H1 (cell line): ENCODE results near the gene BPHL. TPM values are rescaled to one million over a fixed set of nuclear protein-coding genes. Genes with fewer than 3 reads are reported as not detected.

Source experiments
- TEAD4 ChIP-seq: IDR thresholded peaks from 2 replicates; pipeline ENCODE4 v1.6.1; 2012; ENCODE audit warnings: low read depth, low read length, inconsistent platforms, mixed read lengths
- polyA plus RNA-seq, 7 experiments: library from polyadenylated mRNA; depleted of rRNA in 3 of 7; stranded (reverse) in 5 of 7; unstranded in 2 of 7; fragments of >200 nt in 5 of 7; fragments of 200-250 nt in 2 of 7; gene quantifications; 1 replicate in 5 of 7; 2 replicates in 1 of 7; 4 replicates in 1 of 7; pipeline versions ENCODE4 v1.2.1 to v1.2.3, GENCODE V29; 2011 to 2013; ENCODE audit warnings: missing spikeins in 2 of 7, mixed read lengths in 2 of 7
- total RNA-seq: library from RNA; stranded (reverse); fragmentation: NEBNext Ultra II Directional; extraction: Animal tissue kit (Norgen Biotek cat#: 25700); gene quantifications from 2 replicates; pipeline ENCODE4 v1.2.1, GENCODE V29; 2021
- TF ChIP-seq, protein P1 (sequence below), 3 experiments: IDR thresholded peaks; 1 replicate in 2 of 3; 2 replicates in 1 of 3; pipeline versions ENCODE4 v1.5.1 to v1.6.1; 2011; ENCODE audit warnings: low read length in 3 of 3, mild to moderate bottlenecking in 3 of 3, inconsistent platforms in 2 of 3, low read depth in 1 of 3, moderate library complexity in 1 of 3; ENCODE audit not compliant: insufficient read depth in 1 of 3; ENCODE audit errors: control extremely low read depth in 1 of 3

Gene BPHL
- total and polyA plus RNA-seq, 2 of the 8 experiments (the other 6 are each of a cell fraction or from before 2014, with no cell fraction given) = 24.4 to 36.4 TPM

DNA sequence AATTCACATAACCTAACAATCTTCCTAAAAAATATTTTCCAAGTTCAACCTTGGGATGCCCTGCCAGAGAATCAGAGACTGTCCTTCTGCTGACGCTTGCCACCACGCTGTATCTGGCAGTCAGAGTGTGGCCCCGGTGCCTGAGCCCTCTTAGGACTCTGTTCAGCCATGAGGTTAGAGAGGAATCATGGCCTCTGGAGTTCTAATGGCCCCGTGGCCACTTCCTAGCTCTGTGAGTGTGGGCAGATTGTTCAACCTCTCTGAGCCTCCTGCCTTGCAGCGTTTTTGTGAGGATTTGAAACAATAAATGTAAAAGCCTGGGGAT, 2.2 kb downstream of the BPHL start (continued):
- TF ChIP-seq, protein P1, sequence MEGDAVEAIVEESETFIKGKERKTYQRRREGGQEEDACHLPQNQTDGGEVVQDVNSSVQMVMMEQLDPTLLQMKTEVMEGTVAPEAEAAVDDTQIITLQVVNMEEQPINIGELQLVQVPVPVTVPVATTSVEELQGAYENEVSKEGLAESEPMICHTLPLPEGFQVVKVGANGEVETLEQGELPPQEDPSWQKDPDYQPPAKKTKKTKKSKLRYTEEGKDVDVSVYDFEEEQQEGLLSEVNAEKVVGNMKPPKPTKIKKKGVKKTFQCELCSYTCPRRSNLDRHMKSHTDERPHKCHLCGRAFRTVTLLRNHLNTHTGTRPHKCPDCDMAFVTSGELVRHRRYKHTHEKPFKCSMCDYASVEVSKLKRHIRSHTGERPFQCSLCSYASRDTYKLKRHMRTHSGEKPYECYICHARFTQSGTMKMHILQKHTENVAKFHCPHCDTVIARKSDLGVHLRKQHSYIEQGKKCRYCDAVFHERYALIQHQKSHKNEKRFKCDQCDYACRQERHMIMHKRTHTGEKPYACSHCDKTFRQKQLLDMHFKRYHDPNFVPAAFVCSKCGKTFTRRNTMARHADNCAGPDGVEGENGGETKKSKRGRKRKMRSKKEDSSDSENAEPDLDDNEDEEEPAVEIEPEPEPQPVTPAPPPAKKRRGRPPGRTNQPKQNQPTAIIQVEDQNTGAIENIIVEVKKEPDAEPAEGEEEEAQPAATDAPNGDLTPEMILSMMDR (IDR thresholded peaks at IDR 0.05; ENCODE audit: control extremely low read depth in 1 of 3, insufficient read depth in 1 of 3, low read depth in 1 of 3, low read length in 3 of 3) = no peak
- no peak for TF ChIP-seq TEAD4
